Measurements from ENCODE around the gene LNPEP.

- TF ChIP-seq CTCF (IDR thresholded peaks at IDR 0.05) (no peak), POLR2A (IDR thresholded peaks at IDR 0.05) (no peak)
These were observed 74.0 kb downstream of the LNPEP start for GRCh38 chr5:97009921-97010320.

Data from vagina (tissue), 2 donors.